ENCODE data around the gene TMEM42. TPM values are rescaled to one million over a fixed set of nuclear protein-coding genes. Genes with fewer than 3 reads are reported as not detected.
"Not testable (repeated sequence)": the region's sequence is repeated elsewhere in the genome, so short reads cannot be mapped to it uniquely, and the experiment has no call there.

Gene TMEM42
- total RNA-seq, result 10 to 100 TPM; 12.0 to 29.1 (median 19.8) TPM

DNA sequence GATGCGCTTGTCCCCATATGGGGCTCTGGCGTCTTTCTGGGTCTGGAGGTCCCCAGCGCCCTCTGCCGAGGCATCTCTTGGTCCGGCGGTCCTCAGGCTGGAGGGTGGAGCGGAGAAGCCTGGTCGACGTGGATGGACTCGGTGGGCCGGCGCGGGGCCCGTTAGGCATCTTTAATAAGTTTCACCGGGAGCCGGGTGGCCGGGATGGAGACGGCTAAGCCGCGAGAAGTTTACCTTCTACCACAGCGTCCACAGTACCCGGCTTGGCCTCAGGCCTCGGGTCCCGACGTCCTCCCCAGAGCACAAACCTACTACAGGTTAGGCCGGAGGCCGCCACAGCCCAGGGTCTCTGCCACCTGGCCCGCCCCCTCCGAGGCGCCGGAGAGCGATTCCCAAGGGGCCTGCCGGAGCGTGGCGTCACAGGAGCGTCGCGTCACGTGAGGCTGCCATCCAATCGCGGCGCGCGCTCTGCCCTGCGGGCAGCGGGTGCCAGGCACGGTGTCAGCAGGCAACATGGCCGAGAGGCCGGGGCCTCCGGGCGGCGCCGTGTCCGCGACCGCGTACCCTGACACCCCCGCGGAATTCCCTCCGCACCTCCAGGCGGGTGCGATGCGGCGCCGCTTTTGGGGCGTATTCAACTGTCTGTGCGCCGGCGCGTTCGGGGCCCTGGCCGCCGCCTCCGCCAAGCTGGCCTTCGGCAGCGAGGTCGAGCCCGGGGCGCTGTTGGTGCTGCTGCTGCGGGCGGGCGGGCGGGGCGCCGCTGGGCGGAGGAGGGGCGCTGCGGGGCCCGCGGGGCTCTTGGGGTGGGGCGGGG is at the start of gene TMEM42:
TMEM42 (plus strand) TSS at position 501 of the 814 bp plus-strand sequence; CDS start at position 514, 13 bp downstream.
- peak; percentile 86 to 97 (median 94) for ATAC-seq (replicated peaks in 6 of 8)
- WGBS, 10 experiments, result 0 to 20% (median 7%) methylated on average over 2 to 11 of the region's 91 CpGs; no CpG with 5 or more reads in 5 of the 10 experiments
- in situ Hi-C loops (cut with MboI; ENCODE audit: low pct_unique_long_range_greater_than_20kb in 2 of 9, low sequenced_read_pairs in 9 of 9, unreplicated experiment in 9 of 9), result no loop called here
- H3K4me3 ChIP-seq, result peak within 1 kb of the TSS; percentile 44 to 96 (median 60)
- H3K4me1 ChIP-seq (replicated peaks in 1 of 2), result peaks cover 9% of the 10 kb centered on the region in 2 donors
- peak within 1 kb of the TSS; percentile 88 to 91 for H3K27ac ChIP-seq

DNA sequence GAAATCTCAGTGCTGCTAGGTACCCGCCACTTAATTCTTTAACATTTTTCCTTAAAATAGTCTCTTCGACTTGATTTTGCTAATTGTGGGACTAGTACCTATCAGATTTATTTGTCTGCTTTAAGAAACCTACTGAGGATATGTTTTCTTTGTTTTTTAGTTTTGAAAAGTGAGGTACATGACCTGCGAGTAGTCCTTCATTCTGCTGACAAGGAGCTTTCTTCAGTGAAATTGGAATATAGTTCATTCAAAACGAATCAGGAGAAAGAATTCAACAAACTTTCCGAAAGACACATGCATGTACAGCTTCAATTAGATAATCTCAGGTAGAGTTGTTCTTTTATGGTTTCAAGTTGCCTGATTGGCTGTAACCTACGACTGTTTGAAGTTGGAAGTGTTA is 47.0 kb upstream of the TMEM42 start:
- in situ Hi-C loops (cut with MboI; ENCODE audit: low pct_unique_long_range_greater_than_20kb in 2 of 9, low sequenced_read_pairs in 9 of 9, unreplicated experiment in 9 of 9), result no loop called here
- Histone ChIP-seq H3K27ac (no peak overlapping the region), H3K4me3 (no peak overlapping the region), H3K4me1 (replicated peaks in 1 of 2) (no peaks in the 10 kb centered on the region)
- 88 to 100% (median 94%) methylated on average over 1 to 6 of the region's 6 CpGs for WGBS, 10 experiments
- ATAC-seq (replicated peaks in 6 of 8), result no peak

- WGBS, 10 experiments, result no CpG with 5 or more reads among the region's 2 CpGs
- H3K27ac ChIP-seq; H3K4me3 ChIP-seq; in situ Hi-C loops (cut with MboI; ENCODE audit: low pct_unique_long_range_greater_than_20kb in 2 of 9, low sequenced_read_pairs in 9 of 9, unreplicated experiment in 9 of 9); ATAC-seq (replicated peaks in 6 of 8); H3K4me1 ChIP-seq (replicated peaks in 1 of 2): not testable (repeated sequence)
Observed at GRCh38 chr3:44816334-44816733, 45.4 kb upstream of the TMEM42 start.

GRCh38 chr3:44821206-44821605 is 40.5 kb upstream of the TMEM42 start:
- no CpG with 5 or more reads among the region's 34 CpGs for WGBS, 10 experiments
- ATAC-seq (replicated peaks in 6 of 8); in situ Hi-C loops (cut with MboI; ENCODE audit: low pct_unique_long_range_greater_than_20kb in 2 of 9, low sequenced_read_pairs in 9 of 9, unreplicated experiment in 9 of 9); H3K27ac ChIP-seq; H3K4me3 ChIP-seq; H3K4me1 ChIP-seq (replicated peaks in 1 of 2): not testable (repeated sequence)

GRCh38 chr3:44825264-44825925 is 36.3 kb upstream of the TMEM42 start:
- H3K27ac ChIP-seq, result no peak overlapping the region
- ATAC-seq (replicated peaks in 6 of 8), result no peak
- 73 to 92% (median 85%) methylated on average over 1 to 2 of the region's 2 CpGs; no CpG with 5 or more reads in 3 of the 10 experiments for WGBS, 10 experiments

DNA sequence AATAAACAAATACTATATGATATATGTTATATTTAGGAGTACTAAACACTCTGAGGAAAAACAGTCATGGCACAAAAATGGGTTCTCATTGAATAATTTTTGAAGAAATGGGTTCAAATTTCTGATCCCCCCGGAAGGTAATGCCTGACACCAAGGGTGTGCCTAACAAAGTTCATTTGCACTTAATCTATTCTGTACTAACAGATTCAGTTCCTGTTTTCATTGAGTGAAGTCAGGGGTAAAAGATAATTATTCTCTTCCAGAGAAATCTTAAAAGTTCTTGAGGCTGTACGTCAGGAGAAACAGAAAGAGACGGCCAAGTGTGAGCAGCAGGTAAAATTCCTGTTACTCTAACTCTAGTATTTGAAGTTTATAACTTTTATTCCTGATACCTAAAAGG is 34.5 kb upstream of the TMEM42 start:
- in situ Hi-C loops (cut with MboI; ENCODE audit: low pct_unique_long_range_greater_than_20kb in 2 of 9, low sequenced_read_pairs in 9 of 9, unreplicated experiment in 9 of 9), result no loop called here
- ATAC-seq (replicated peaks in 6 of 8), result no peak
- 86 to 100% (median 96%) methylated on average over 1 to 3 of the region's 3 CpGs; no CpG with 5 or more reads in 1 of the 10 experiments for WGBS, 10 experiments
- Histone ChIP-seq H3K4me3 (no peak overlapping the region), H3K4me1 (replicated peaks in 1 of 2) (no peaks in the 10 kb centered on the region), H3K27ac (no peak overlapping the region)

More at GRCh38 chr3:44825264-44825925, 36.3 kb upstream of the TMEM42 start:
- Histone ChIP-seq H3K4me1 (replicated peaks in 1 of 2) (no peaks in the 10 kb centered on the region), H3K4me3 (no peak overlapping the region)
- in situ Hi-C loops (cut with MboI; ENCODE audit: low pct_unique_long_range_greater_than_20kb in 2 of 9, low sequenced_read_pairs in 9 of 9, unreplicated experiment in 9 of 9), result no loop called here

DNA sequence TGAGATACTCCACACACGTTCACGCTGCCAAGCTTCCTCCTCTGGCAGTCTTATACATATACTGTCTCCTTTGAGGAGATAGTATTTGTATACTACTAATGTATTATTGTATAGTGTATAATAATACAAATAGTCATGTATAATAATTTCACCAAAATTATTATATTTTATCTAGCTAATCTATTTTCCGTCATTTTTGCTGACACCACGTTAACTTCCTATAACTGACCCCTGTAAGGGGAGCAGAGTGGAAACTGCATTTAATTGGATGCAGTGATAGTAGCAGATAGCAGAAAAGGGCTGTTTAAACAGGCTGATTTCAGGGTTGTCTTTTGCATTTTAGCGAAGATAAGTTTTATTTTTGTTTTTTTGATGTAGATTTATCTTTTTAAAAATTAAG is 30.5 kb upstream of the TMEM42 start:
- in situ Hi-C loops (cut with MboI; ENCODE audit: low pct_unique_long_range_greater_than_20kb in 2 of 9, low sequenced_read_pairs in 9 of 9, unreplicated experiment in 9 of 9), result no loop called here
- Histone ChIP-seq H3K4me1 (replicated peaks in 1 of 2) (no peaks in the 10 kb centered on the region), H3K27ac (no peak overlapping the region), H3K4me3 (no peak overlapping the region)
- 78 to 100% (median 98%) methylated on average over 2 to 5 of the region's 5 CpGs for WGBS, 10 experiments
- no peak for ATAC-seq (replicated peaks in 6 of 8)

GRCh38 chr3:44832032-44832431 is 29.7 kb upstream of the TMEM42 start:
- no peak for ATAC-seq (replicated peaks in 6 of 8)
- Histone ChIP-seq H3K27ac (no peak overlapping the region), H3K4me3 (no peak overlapping the region), H3K4me1 (replicated peaks in 1 of 2) (no peaks in the 10 kb centered on the region)
- in situ Hi-C loops (cut with MboI; ENCODE audit: low pct_unique_long_range_greater_than_20kb in 2 of 9, low sequenced_read_pairs in 9 of 9, unreplicated experiment in 9 of 9), result no loop called here
- WGBS, 10 experiments, result 100% methylated on average over 1 of the region's 1 CpG; no CpG with 5 or more reads in 5 of the 10 experiments

DNA sequence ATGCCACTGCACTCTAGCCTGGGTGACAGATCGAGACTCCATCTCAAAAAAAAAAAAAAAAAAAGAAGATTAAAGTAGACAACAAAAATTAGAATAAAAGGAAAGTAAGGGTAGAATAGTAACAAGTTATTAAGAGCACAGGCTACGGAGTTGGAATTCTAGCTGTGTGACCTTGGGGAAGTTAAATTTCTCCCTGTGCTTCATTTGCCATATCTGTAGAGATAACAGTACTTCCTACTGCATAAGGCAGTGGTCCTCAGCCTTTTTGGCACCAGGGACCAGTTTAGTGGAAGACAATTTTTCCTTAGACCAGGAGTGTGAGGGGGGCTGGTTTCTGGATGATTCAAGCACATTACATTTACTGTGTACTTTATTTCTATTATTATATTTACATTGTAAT is 28.7 kb upstream of the TMEM42 start:
- in situ Hi-C loops (cut with MboI; ENCODE audit: low pct_unique_long_range_greater_than_20kb in 2 of 9, low sequenced_read_pairs in 9 of 9, unreplicated experiment in 9 of 9), result no loop called here

GRCh38 chr3:44833394-44833793 is 28.3 kb upstream of the TMEM42 start:
- Histone ChIP-seq H3K4me1 (replicated peaks in 1 of 2) (no peaks in the 10 kb centered on the region), H3K27ac (no peak overlapping the region), H3K4me3 (no peak overlapping the region)
- in situ Hi-C loops (cut with MboI; ENCODE audit: low pct_unique_long_range_greater_than_20kb in 2 of 9, low sequenced_read_pairs in 9 of 9, unreplicated experiment in 9 of 9), result no loop called here
- peak in 2 of 8 experiments; percentile 10 to 16 for ATAC-seq (replicated peaks in 6 of 8)
- WGBS, 10 experiments, result 83 to 100% (median 90%) methylated on average over 1 to 7 of the region's 7 CpGs; no CpG with 5 or more reads in 3 of the 10 experiments

More for the DNA sequence above, 28.7 kb upstream of the TMEM42 start:
- H3K4me3 ChIP-seq, result no peak overlapping the region
- 80 to 100% (median 100%) methylated on average over 1 to 2 of the region's 2 CpGs; no CpG with 5 or more reads in 2 of the 10 experiments for WGBS, 10 experiments
- no peak for ATAC-seq (replicated peaks in 6 of 8)
- no peak overlapping the region for H3K27ac ChIP-seq
- H3K4me1 ChIP-seq (replicated peaks in 1 of 2), result no peaks in the 10 kb centered on the region

DNA sequence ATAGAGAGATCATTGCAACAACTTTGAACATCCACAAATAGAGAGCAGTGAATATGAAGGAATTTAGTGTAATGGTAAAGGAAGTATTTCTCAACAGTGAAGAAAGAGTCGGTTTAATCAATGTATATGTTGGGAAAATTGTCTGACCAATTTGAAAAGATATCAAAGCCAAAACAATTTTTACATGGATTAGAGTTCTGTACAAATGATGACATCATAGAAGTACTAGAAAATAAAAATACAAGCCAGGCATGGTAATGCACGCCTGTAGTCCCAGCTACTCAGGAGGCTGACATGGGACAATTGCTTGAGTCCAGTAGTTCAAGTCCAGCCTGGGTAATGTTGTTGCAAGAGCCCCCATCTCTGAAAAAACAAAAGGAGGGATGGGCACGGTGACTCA is 26.0 kb upstream of the TMEM42 start:
- ATAC-seq (replicated peaks in 6 of 8), result no peak
- H3K4me3 ChIP-seq, result no peak overlapping the region
- H3K4me1 ChIP-seq (replicated peaks in 1 of 2), result no peaks in the 10 kb centered on the region
- in situ Hi-C loops (cut with MboI; ENCODE audit: low pct_unique_long_range_greater_than_20kb in 2 of 9, low sequenced_read_pairs in 9 of 9, unreplicated experiment in 9 of 9), result no loop called here
- H3K27ac ChIP-seq, result no peak overlapping the region
- WGBS, 10 experiments, result 90 to 100% (median 100%) methylated on average over 1 to 3 of the region's 3 CpGs; no CpG with 5 or more reads in 1 of the 10 experiments

- Histone ChIP-seq H3K4me3 (no peak overlapping the region), H3K27ac (no peak overlapping the region), H3K4me1 (replicated peaks in 1 of 2) (peaks cover 0 to 5% of the 10 kb centered on the region in 2 donors)
- ATAC-seq (replicated peaks in 6 of 8), result no peak
- WGBS, 10 experiments, result 44 to 100% (median 90%) methylated on average over 1 to 2 of the region's 2 CpGs; no CpG with 5 or more reads in 2 of the 10 experiments
- in situ Hi-C loops (cut with MboI; ENCODE audit: low pct_unique_long_range_greater_than_20kb in 2 of 9, low sequenced_read_pairs in 9 of 9, unreplicated experiment in 9 of 9), result no loop called here
Observed at GRCh38 chr3:44842376-44842775, 19.3 kb upstream of the TMEM42 start.
